SK-N-SH treated with all-trans-retinoic acid at 6 μM for 48 hours (cell line): ENCODE measurements around the gene DEGS2.

Source experiments
- ATAC-seq: fragments of 200-7000 bp; cut with Tn5 transposase; 3 replicates; pipeline ENCODE4 v1.9.1; 2020; ENCODE audit warnings: mild to moderate bottlenecking, moderate library complexity
- ARNTL ChIP-seq: fragments of 450-650 bp; formaldehyde crosslinking; IDR thresholded peaks from 2 replicates; pipeline ENCODE4 v1.5.0; 2020; ENCODE audit warnings: low read depth, mild to moderate bottlenecking, moderate library complexity, borderline replicate concordance
- CSRNP3 ChIP-seq: fragments of 250-450 bp; sonication (Bioruptor Pico); IDR thresholded peaks from 2 replicates; pipeline ENCODE4 v1.5.1; 2021; ENCODE audit warnings: mild to moderate bottlenecking, moderate library complexity
- ESRRG ChIP-seq: fragments of 250-450 bp; sonication (Bioruptor Pico); IDR thresholded peaks from 2 replicates; pipeline ENCODE4 v1.6.1; 2021; ENCODE audit warnings: mild to moderate bottlenecking
- GLIS3 ChIP-seq: fragments of 250-450 bp; sonication (Bioruptor Pico); IDR thresholded peaks from 2 replicates; pipeline ENCODE4 v1.5.0; 2020; ENCODE audit warnings: mild to moderate bottlenecking, moderate library complexity
- ISL1 ChIP-seq: fragments of 250-450 bp; sonication (Bioruptor Pico); IDR thresholded peaks from 2 replicates; pipeline ENCODE4 v2.1.2; 2022; ENCODE audit warnings: mild to moderate bottlenecking, moderate library complexity
- PATZ1 ChIP-seq: fragments of 250-450 bp; sonication (Bioruptor Pico); IDR thresholded peaks from 2 replicates; pipeline ENCODE4 v1.8.0; 2020; ENCODE audit warnings: mild to moderate bottlenecking, moderate library complexity, borderline replicate concordance
- PPARA ChIP-seq: fragments of 250-450 bp; sonication (Bioruptor Pico); IDR thresholded peaks from 2 replicates; pipeline ENCODE4 v1.5.0; 2020; ENCODE audit warnings: mild to moderate bottlenecking, borderline replicate concordance
- RARB ChIP-seq: fragments of 250-450 bp; sonication (Bioruptor Pico); IDR thresholded peaks from 2 replicates; pipeline ENCODE4 v1.8.0; 2021; ENCODE audit warnings: mild to moderate bottlenecking, moderate library complexity
- TCF4 ChIP-seq: fragments of 250-450 bp; sonication (Bioruptor Pico); IDR thresholded peaks from 2 replicates; pipeline ENCODE4 v1.8.0; 2021; ENCODE audit warnings: mild to moderate bottlenecking, moderate library complexity, borderline replicate concordance
- ZC3H10 ChIP-seq: fragments of 250-450 bp; sonication (Bioruptor Pico); IDR thresholded peaks from 2 replicates; pipeline ENCODE4 v1.5.1; 2021; ENCODE audit warnings: mild to moderate bottlenecking, moderate library complexity
- ZFP3 ChIP-seq: fragments of 250-450 bp; sonication (Bioruptor Pico); IDR thresholded peaks from 2 replicates; pipeline ENCODE4 v1.5.0; 2020; ENCODE audit warnings: mild to moderate bottlenecking, moderate library complexity
- ZNF70 ChIP-seq: fragments of 450-650 bp; formaldehyde crosslinking; IDR thresholded peaks from 2 replicates; pipeline ENCODE4 v1.5.0; 2020; ENCODE audit warnings: mild to moderate bottlenecking, moderate library complexity
- ZNF8 ChIP-seq: fragments of 450-650 bp; formaldehyde crosslinking; IDR thresholded peaks from 2 replicates; pipeline ENCODE4 v1.5.0; 2020; ENCODE audit warnings: mild to moderate bottlenecking, moderate library complexity
- TF ChIP-seq, protein P1 (sequence below): fragments of 250-450 bp; sonication (Bioruptor Pico); IDR thresholded peaks from 2 replicates; pipeline ENCODE4 v1.8.0; 2021; ENCODE audit warnings: low read depth, mild to moderate bottlenecking, moderate library complexity, borderline replicate concordance

Gene DEGS2

DNA sequence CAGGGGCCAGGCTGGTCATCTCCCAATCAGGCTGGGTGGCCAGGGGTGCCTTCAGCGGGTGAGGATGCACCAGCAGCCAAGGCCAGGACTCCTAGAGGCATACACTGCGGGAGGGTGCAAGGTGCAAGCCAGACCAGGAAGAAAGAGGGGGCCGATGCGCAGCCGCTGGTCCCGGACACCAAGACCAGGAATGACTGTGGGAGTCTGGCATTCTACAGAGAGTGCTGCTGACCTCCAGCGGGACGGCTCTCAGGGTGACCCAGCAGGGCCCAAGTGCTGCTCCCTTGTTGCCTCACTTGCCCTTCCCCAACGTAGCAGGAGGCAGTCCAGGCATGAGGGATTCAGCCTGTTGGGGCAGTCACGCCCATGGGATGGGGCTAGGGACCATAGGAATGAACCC is 35.8 kb downstream of the DEGS2 start (continued):
- TF ChIP-seq, protein P1, sequence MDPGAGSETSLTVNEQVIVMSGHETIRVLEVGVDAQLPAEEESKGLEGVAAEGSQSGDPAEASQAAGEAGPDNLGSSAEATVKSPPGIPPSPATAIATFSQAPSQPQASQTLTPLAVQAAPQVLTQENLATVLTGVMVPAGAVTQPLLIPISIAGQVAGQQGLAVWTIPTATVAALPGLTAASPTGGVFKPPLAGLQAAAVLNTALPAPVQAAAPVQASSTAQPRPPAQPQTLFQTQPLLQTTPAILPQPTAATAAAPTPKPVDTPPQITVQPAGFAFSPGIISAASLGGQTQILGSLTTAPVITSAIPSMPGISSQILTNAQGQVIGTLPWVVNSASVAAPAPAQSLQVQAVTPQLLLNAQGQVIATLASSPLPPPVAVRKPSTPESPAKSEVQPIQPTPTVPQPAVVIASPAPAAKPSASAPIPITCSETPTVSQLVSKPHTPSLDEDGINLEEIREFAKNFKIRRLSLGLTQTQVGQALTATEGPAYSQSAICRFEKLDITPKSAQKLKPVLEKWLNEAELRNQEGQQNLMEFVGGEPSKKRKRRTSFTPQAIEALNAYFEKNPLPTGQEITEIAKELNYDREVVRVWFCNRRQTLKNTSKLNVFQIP, result no peak
- no peak for TF ChIP-seq ZNF8 (CRISPR knock-in tag)
- TF ChIP-seq ZFP3 (CRISPR knock-in tag), result no peak
- no peak for TF ChIP-seq ARNTL (CRISPR knock-in tag)
- TF ChIP-seq PATZ1 (CRISPR knock-in tag), result no peak
- no peak for TF ChIP-seq GLIS3
- TF ChIP-seq ZNF70 (CRISPR knock-in tag), result no peak
- no peak for TF ChIP-seq ISL1

- no peak for ATAC-seq
- TF ChIP-seq TCF4 (CRISPR knock-in tag) (no peak), ZC3H10 (CRISPR knock-in tag) (no peak)
- TF ChIP-seq, all 23 proteins: peak for 0
Observed at GRCh38 chr14:100122481-100123223, 36.8 kb downstream of the DEGS2 start.

DNA sequence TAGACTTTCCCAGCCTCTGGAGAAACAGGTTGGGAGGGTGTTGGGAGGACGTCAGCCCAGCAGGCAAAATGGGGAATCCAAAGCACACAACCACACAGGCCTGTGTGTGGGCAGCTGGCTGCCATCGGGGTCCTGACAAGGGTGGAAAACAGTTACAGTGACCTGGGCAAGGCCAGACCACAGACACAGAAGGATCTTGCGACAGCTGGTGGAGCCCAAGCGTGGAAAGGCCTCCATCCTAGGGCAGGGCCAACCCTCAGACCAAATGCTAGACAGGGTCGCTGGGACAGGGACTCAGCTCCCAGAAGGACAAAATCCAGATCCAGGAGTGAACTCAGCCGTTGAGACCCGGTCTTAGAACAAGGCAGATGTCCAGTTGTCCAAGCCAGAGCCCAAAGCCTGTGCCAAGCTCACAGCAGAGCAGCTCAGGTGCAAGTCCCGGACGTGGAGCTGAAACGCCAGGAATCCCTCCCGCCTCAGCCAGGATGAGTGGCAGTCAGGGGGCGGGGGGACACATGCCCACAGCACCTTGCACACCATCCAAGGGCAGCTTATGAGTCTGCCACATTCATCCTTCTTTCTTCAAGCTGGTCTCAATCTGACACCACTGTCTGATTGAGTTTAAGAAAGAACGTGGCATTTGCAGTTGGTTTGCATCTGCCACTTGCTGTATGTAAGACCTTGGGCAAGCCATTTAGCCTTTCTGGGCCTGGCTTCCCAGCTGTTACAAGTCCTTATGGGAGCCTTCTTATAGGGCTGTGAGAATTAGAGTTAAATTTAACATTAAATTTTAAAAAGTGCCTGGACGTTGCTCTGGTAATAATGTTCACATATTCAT is 37.6 kb downstream of the DEGS2 start:
- ATAC-seq, result no peak
- TF ChIP-seq CSRNP3 (CRISPR knock-in tag) (no peak), ESRRG (CRISPR knock-in tag) (no peak), PPARA (no peak), TCF4 (CRISPR knock-in tag) (no peak)
- TF ChIP-seq, all 23 proteins: peak for 0

DNA sequence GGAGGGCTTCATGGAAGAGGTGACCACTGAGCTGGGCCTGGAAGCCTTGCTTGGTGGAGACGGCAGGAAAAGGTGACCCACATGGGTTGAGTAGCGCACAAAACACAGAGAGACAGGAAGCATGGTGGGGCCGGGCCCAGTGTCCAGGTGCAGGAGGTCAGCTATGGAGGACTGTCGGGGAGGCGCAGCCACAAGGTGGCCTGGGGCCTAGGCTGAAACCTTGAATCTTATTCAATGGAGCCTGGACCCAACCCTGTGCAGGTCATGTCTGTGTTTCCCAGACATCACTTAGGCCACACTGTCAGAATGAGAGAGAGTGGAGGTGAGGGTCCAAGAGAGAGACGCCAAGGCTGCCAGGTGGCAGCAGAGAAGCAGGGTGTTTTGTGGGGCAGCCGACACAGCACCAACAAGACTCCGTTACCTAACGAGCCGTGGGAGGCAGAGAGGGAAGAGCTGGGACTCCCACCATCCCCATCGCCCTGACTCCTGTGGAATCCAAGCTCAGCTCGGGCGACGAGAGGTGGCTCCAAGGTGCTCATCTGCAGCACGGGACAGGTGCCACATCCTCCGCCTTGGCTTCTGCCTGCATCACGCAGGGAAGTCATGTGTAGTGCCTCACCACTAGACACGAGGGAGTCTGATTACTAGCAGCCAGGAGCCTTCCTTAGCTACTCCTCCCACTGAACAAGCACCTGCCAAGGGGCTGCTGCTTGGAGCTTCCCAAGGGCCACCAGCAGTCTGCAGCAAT is 38.7 kb downstream of the DEGS2 start:
- no peak for TF ChIP-seq ESRRG (CRISPR knock-in tag)
- no peak for TF ChIP-seq ZC3H10 (CRISPR knock-in tag)
- TF ChIP-seq PATZ1 (CRISPR knock-in tag), result no peak
- TF ChIP-seq RARB (CRISPR knock-in tag), result no peak
- no peak for TF ChIP-seq ZFP3 (CRISPR knock-in tag)
- no peak for TF ChIP-seq TCF4 (CRISPR knock-in tag)
- TF ChIP-seq CSRNP3 (CRISPR knock-in tag), result no peak

More for the DNA sequence above, 38.7 kb downstream of the DEGS2 start:
- ATAC-seq, result no peak
